Heart right ventricle (tissue), 16 donors: Measurements from ENCODE around the gene KMO. TPM values are rescaled to one million over a fixed set of nuclear protein-coding genes. Genes with fewer than 3 reads are reported as not detected.

Source experiments
- ATAC-seq, 8 donors: fragments of 200-7000 bp; cut with Tn5 transposase; one replicate each; pipeline ENCODE4 v1.9.1; 2020; ENCODE audit warnings: mild to moderate bottlenecking in 8 of 8, moderate library complexity in 8 of 8, moderate number of reproducible peaks in 1 of 8
- DNase-seq, 2 donors: peaks; one replicate each; pipeline ENCODE4 v3.0.0-alpha.2; 2020
- H3K27ac ChIP-seq, 10 donors: fragments of 200-600 bp; sonication (generic) in 2 of 10; one replicate each; pipeline versions ENCODE4 v1.5.0 to v1.8.0; 2020 to 2022; ENCODE audit warnings: mild to moderate bottlenecking in 3 of 10
- H3K27me3 ChIP-seq, 7 donors: fragments of 200-600 bp; one replicate each; pipeline ENCODE4 v1.8.0; 2021 to 2022; ENCODE audit warnings: mild to moderate bottlenecking in 2 of 7
- H3K36me3 ChIP-seq, 9 donors: fragments of 200-600 bp; sonication (generic) in 1 of 9; one replicate each; pipeline versions ENCODE4 v1.5.0 to v1.8.0; 2020 to 2022; ENCODE audit warnings: mild to moderate bottlenecking in 2 of 9
- H3K4me1 ChIP-seq, 9 donors: fragments of 200-600 bp; sonication (generic) in 1 of 9; one replicate each; pipeline versions ENCODE4 v1.5.0 to v1.8.0; 2020 to 2022; ENCODE audit warnings: mild to moderate bottlenecking in 4 of 9
- H3K4me3 ChIP-seq, 10 donors: fragments of 200-600 bp; sonication (generic) in 2 of 10; one replicate each; pipeline versions ENCODE4 v1.5.0 to v1.8.0; 2020 to 2022; ENCODE audit warnings: mild to moderate bottlenecking in 7 of 10, moderate library complexity in 2 of 10
- H3K9me3 ChIP-seq, 11 donors: fragments of 200-600 bp in 10 of 11; sonication (generic) in 2 of 11; one replicate each; pipeline versions ENCODE4 v1.5.0 to v1.8.0; 2013 to 2022; ENCODE audit warnings: mild to moderate bottlenecking in 2 of 11, control low read depth in 1 of 11, moderate library complexity in 1 of 11
- CTCF ChIP-seq, 9 donors: fragments of 200-600 bp; sonication (generic) in 2 of 9; IDR thresholded peaks; one replicate each; pipeline versions ENCODE4 v1.5.0 to v1.8.0; 2021 to 2022; ENCODE audit warnings: antibody characterized with exemption in 9 of 9, mild to moderate bottlenecking in 5 of 9, moderate library complexity in 1 of 9
- WGBS, 2 donors: extraction: QIAGEN DNeasy Blood & Tissue Kit; methylation state at CpG; one replicate each; pipeline ENCODE4 v1.1.7; 2013; ENCODE audit warnings: inconsistent platforms in 1 of 2; 5-methylcytosine and 5-hydroxymethylcytosine counted together
- intact Hi-C, 10 donors: fragments of 100-400 bp; cut with DNase I; formaldehyde crosslinking; loops; one replicate each; pipeline versions ENCODE4 v1.11.1 to v1.14.2; 2022
- polyA plus RNA-seq, 2 donors: library from polyadenylated mRNA; stranded (reverse); fragments of 200-250 nt; gene quantifications; one replicate each; pipeline ENCODE4 v1.2.3, GENCODE V29; 2013
- total RNA-seq, 10 donors: library from RNA; stranded (reverse); fragmentation: NEBNext Ultra II Directional in 3 of 10; extraction: Animal tissue kit (Norgen Biotek cat#: 25700) in 3 of 10; gene quantifications; one replicate each; pipeline versions ENCODE4 v1.2.1 to v1.2.4, GENCODE V29; 2021 to 2023
- donor health status: Arrhythmogenic right ventricular cardiomyopathy.
- donor health status: ischemic (EF 13 %, LVEDD 7.1; RV severe dilation, severe dysfunction).
- donor health status: healthy with polysubstance abuse.
- donor health status: DM: no; HTN: yes; CAD: no.
- donor health status: DM: no; HTN: no; CAD: no.
- donor health status: ischemic (EF 25% LVEDD 6.9; RV normal size, moderate dysfunction).
- donor health status: ischemic (EF 25% LVEDD 5.7; RV mildly dilated, moderate dysfunction).
- donor health status: healthy.
- donor health status: DM: yes; HTN: yes; CAD: no.
- donor health status: Ischemic cardiomyopathy.
- donor health status: ischemic (EF 35%, LVEDD 5.7; RV mildly dilated, moderate dysfunction).
- donor health status: nonischemic (EF 11% LVEDD 7.7; RV severe dilation, severe dysfunction).
- donor health status: DM: yes; HTN: yes; CAD: no.
- donor health status: PGD.
- donor health status: ischemic (EF 29% LVEDD 5.4; RV normal size, mild dysfunction).
- donor health status: nonischemic (EF 23%, LVEDD 6.1; RV moderate dilation, normal function).

Gene KMO
- total and polyA plus RNA-seq, 12 donors = 0.05 to 1.4 (median 0.29) TPM; not detected in 4

DNA sequence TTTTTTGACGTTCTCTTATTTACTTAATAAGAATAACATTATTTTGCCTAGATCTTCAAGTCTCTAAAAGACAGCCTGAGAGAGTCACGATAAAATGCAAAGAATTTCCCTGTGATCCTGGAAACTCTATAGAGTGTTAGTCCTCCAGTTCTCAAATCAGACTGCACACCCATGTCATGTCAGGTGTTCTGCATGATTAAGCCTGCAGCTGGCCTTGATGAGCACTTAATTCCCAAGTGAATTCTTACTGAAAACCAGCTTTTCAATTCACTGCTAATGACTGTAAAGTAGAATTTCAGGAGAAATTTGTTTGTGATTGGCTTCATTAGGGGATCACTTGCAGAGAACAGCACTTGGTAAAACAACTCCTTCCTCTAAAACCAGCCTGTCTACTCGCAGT lies 66.1 kb downstream of the KMO start:
- WGBS, 2 donors = 87 to 94% methylated on average over 3 of the region's 3 CpGs
- ATAC-seq = no peak

GRCh38 chr1:241600496-241600901 lies 68.3 kb downstream of the KMO start:
- H3K36me3 ChIP-seq = no peaks in the 10 kb centered on the region
- WGBS, 2 donors = 32 to 40% methylated on average over 2 of the region's 2 CpGs
- H3K4me1 ChIP-seq = peaks cover 0 to 15% (median 0%) of the 10 kb centered on the region in 9 donors
- no peak overlapping the region for H3K27ac ChIP-seq
- DNase-seq = no peak
- H3K27me3 ChIP-seq = no peaks in the 10 kb centered on the region
- no peaks in the 10 kb centered on the region for H3K9me3 ChIP-seq
- no peak for ATAC-seq
- intact Hi-C loops = loop anchor here in 2 of 10 donors (10.0 kb wide), 2 partner anchors 64 to 404 kb away; no protein-coding TSS in a partner anchor
- no peak for TF ChIP-seq CTCF (IDR thresholded peaks at IDR 0.05)
- H3K4me3 ChIP-seq = no peak overlapping the region

More for the DNA sequence above, 66.1 kb downstream of the KMO start:
- Histone ChIP-seq H3K4me3 (no peak overlapping the region), H3K36me3 (peaks cover 0 to 16% (median 0%) of the 10 kb centered on the region in 9 donors), H3K27me3 (no peaks in the 10 kb centered on the region), H3K4me1 (peaks cover 0 to 4% (median 0%) of the 10 kb centered on the region in 9 donors), H3K9me3 (no peaks in the 10 kb centered on the region), H3K27ac (no peak overlapping the region)
- TF ChIP-seq CTCF (IDR thresholded peaks at IDR 0.05) = no peak
- DNase-seq = no peak
- intact Hi-C loops = no loop called here

DNA sequence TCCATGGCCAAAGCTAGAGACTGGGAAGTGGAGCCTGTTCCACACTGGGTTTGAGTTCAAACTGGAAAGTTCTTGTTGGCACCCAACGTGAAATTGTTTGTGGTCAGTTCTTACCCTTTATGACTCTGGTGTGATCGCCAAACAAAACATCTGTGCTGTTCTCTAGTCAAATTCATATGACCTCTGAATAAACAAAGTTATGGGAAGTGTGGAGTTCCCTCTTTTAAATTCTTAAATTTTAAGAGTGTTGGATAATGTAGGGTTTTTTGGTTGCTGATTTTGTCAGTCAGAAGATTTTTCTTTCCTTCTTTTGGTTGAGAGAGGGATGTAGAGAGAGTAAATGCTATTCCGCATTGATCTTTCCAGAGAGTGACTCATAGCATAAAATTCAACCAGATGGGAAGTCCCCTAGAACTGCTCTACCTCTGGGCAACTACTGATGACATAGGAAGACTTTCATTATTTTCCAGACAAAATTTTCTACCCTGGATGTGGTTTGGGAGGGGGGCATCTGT lies 71.6 kb downstream of the KMO start:
- no peaks in the 10 kb centered on the region for H3K9me3 ChIP-seq
- WGBS, 2 donors = 73 to 88% methylated on average over 3 of the region's 3 CpGs
- ATAC-seq (peak in 4 of 8 donors; percentile 33 to 64 (median 40)), DNase-seq (no peak)
- H3K27me3 ChIP-seq = no peaks in the 10 kb centered on the region
- H3K36me3 ChIP-seq = no peaks in the 10 kb centered on the region
- H3K4me1 ChIP-seq = peaks cover 0 to 18% (median 0%) of the 10 kb centered on the region in 9 donors
- no peak for TF ChIP-seq CTCF (IDR thresholded peaks at IDR 0.05)
- H3K27ac ChIP-seq = peak overlapping the region in 1 of 10 donors; percentile 79
- no peak overlapping the region for H3K4me3 ChIP-seq
- intact Hi-C loops = loop anchor here in 2 of 10 donors (10.0 kb wide), 2 partner anchors 61 to 401 kb away; no protein-coding TSS in a partner anchor

GRCh38 chr1:241605146-241605805 lies 73.1 kb downstream of the KMO start:
- no peak for ATAC-seq
- no peaks in the 10 kb centered on the region for H3K27me3 ChIP-seq
- peak in 1 of 9 donors; percentile 17 for TF ChIP-seq CTCF (IDR thresholded peaks at IDR 0.05)
- intact Hi-C loops = loop anchor here in 2 of 10 donors (10.0 kb wide), 2 partner anchors 60 to 400 kb away; no protein-coding TSS in a partner anchor
- H3K36me3 ChIP-seq = no peaks in the 10 kb centered on the region
- 74 to 79% methylated on average over 9 of the region's 9 CpGs for WGBS, 2 donors
- DNase-seq = no peak
- H3K4me3 ChIP-seq = no peak overlapping the region
- no peak overlapping the region for H3K27ac ChIP-seq
- H3K4me1 ChIP-seq = peaks cover 0 to 18% (median 0%) of the 10 kb centered on the region in 9 donors
- no peaks in the 10 kb centered on the region for H3K9me3 ChIP-seq
